Stimulated activated CD8-positive, alpha-beta memory T cell treated with anti-CD3 and anti-CD28 coated beads, Interleukin-4, amount 100 ng/mL, for 24 hours (primary cell): Measurements from ENCODE around the gene ZNF330.

Source experiments
- DNase-seq: peaks from one replicate; pipeline ENCODE4 v3.0.0-alpha.2; 2020; ENCODE audit warnings: low read depth

The ZNF330 gene

GRCh38 chr4:141233673-141234072 lies 13.0 kb downstream of the ZNF330 start:
- no peak for DNase-seq

GRCh38 chr4:141238186-141238585 lies 17.5 kb downstream of the ZNF330 start:
- no peak for DNase-seq

- DNase-seq, result no peak
Measured at GRCh38 chr4:141240259-141240658, 19.6 kb downstream of the ZNF330 start.

GRCh38 chr4:141240671-141241070 lies 20.0 kb downstream of the ZNF330 start:
- DNase-seq, result no peak

GRCh38 chr4:141241986-141242385 lies 21.3 kb downstream of the ZNF330 start:
- DNase-seq, result no peak

DNA sequence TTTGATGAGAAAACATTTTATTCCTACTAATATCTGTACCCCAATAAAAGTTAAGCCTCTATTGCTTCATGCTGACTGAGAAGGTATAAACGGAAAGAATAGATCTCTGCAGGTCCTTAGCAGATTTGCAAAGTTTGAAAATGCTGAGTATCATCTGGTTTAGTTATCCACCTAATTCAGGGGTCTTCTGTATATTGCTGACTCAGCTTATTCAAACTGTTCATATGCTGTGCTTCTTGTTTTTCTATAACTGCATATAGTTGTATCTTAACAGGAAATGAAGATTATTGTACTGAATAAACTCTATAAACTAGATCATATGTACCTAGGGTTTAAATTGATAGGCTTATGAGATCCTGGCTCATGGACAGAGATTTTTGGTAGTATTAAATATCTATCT lies 23.7 kb downstream of the ZNF330 start:
- DNase-seq, result no peak

GRCh38 chr4:141246243-141246642 lies 25.5 kb downstream of the ZNF330 start:
- DNase-seq, result no peak

DNA sequence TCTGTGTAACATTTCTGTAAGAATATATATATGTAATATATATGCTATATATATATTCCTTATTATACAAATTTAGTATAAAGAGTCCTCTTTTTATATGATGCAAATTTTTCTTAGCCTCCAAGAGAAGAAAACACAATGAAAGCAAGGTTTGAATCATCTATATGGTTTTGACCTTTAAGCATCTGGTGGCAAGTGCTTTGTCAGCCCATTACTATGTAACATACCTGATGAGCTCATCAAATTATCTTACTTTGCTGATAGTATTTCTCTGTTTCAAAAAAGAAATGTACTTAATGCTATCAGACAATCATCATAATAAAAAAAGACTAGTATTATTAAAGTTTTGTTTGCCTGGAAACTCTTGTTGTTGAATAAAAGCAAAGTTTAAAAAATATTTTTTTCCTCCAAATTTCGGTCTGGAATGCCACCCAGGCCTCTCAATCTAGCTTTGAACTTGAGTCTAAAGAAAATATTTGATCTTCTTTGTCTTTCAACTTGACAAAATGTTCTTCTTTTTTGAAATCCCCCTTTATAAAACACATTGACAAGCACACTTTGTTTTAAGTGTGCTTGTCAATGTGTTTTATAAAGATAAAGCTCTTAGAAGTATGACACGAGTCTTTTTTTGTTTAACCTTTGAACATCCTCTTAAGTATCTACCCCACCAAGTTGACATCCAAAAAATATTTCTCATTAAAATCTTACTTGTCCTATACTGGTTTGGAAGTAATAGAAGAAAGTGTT lies 26.2 kb downstream of the ZNF330 start:
- DNase-seq, result no peak

DNA sequence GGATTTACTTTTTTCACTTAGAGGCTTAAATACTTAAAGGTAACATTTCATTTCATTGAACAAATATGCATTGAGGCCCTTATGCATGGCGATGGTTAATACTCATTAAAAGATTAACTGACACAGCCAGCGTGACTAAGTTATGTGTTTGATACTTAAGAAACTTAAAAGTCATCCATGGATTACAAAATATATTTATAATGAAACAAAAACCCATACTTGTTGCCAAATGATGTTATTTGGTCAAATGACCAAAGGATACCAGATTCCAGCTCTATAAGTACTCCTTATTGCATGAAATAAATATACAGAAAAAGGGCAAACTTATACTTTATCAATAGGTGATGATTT lies 26.7 kb downstream of the ZNF330 start:
- no peak for DNase-seq

DNA sequence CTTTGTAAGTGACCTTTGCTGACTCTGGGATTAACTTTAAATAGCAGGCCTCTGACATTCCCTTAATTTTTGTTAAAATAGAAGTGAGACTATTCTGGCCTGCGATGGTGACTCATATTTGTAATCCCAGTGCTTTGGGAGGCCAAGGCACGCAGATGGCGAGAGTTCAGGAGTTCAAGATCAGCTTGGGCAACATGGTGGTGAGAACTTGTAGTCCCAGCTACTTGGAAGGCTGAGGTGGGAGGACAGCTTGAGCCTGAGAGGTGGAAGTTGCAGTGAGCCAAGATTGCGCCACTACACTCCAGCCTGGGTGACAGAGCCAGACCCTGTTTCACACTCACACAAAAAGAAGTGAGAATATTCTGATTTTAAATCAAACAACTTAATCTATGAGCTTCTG lies 27.3 kb downstream of the ZNF330 start:
- no peak for DNase-seq

DNA sequence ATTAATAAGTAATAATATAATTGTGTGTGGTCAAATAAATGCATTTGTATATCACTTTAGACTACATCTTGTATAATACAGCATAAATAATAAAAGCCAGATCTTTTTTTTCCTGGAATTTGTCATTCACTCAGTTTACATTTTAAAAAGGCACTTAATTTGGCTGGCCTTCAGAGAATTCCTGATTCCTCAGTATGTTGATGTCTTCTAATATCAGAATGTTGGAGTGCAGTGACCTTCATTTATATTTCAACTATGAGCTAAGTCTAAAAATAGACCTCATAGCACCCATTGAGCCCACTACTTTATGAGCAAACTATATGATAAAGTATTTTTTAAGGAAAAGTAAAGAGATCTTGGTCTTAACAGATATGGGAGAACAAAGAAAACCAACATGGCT lies 27.8 kb downstream of the ZNF330 start:
- no peak for DNase-seq

- no peak for DNase-seq
Measured at GRCh38 chr4:141254326-141254725, 33.6 kb downstream of the ZNF330 start.

DNA sequence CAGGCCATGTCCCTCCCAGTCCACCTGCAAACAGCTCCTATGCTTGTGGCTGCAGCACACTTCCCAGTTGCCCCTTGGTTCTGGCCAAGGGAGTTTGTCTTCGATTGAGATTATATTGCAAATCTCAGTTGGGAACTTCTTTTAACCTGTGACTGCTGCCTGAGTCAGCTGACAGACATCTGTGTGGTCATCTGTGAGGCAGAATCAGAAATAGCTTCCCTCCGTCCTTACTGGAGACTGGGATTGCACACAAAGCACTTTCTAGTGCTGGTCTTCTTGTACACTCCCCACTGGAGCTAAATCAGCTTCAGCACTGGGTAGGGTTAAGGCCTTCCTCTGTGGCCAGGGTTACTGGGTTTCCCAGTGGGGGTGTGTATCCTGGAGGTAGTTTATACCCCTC lies 34.3 kb downstream of the ZNF330 start:
- DNase-seq, result no peak

DNA sequence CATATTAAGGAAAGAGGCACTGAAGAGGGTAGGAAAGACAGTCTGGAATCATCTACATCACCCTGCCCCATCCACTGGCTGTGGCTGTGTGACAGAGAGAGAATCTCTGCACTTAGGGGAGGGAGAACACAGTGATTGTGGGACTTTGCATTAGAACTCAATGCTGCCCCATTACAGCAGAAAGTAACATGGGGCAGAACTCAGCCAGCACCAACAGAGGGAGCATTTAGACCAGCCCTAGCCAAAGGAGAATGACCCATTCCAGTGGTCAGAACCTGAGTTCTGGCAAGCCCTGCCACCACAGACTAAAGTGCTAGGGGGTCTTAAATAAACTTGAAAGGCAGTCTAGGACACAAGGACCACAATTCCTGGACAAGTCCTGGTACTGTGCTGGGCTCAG lies 37.9 kb downstream of the ZNF330 start:
- DNase-seq, result no peak

GRCh38 chr4:141275834-141276233 lies 55.1 kb downstream of the ZNF330 start:
- DNase-seq, result no peak

GRCh38 chr4:141283152-141283551 lies 62.5 kb downstream of the ZNF330 start:
- DNase-seq, result no peak

DNA sequence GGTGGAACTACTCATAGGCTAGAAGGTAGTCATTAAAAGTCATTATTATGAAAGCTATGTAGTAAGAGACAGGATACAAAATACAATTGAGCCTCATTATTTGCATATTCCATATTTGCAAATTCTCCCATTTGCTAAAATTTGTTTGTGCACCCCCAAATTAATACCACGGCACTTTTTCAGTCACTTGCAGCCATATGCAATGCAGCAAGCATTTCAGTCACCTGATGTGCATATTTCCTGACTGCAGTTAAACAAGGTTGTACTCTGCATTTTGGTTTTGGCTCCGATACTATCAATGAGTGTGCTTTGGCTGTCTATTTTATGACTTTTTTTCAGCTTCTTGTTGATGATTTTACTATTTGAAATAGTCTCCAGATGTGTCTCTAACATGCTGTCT lies 62.9 kb downstream of the ZNF330 start:
- DNase-seq, result no peak
